GM11168 (cell line): Measurements from ENCODE around the gene NDUFB11.
"Not testable (repeated sequence)": the region's sequence is repeated elsewhere in the genome, so short reads cannot be mapped to it uniquely, and the experiment has no call there.

Experiments
- in situ Hi-C: fragments of 300-500 bp; cut with MboI; formaldehyde crosslinking; loops from one replicate; pipeline ENCODE4 v1.12.0; 2022; ENCODE audit warnings: low sequenced_read_pairs; ENCODE audit not compliant: unreplicated experiment

Gene NDUFB11

DNA sequence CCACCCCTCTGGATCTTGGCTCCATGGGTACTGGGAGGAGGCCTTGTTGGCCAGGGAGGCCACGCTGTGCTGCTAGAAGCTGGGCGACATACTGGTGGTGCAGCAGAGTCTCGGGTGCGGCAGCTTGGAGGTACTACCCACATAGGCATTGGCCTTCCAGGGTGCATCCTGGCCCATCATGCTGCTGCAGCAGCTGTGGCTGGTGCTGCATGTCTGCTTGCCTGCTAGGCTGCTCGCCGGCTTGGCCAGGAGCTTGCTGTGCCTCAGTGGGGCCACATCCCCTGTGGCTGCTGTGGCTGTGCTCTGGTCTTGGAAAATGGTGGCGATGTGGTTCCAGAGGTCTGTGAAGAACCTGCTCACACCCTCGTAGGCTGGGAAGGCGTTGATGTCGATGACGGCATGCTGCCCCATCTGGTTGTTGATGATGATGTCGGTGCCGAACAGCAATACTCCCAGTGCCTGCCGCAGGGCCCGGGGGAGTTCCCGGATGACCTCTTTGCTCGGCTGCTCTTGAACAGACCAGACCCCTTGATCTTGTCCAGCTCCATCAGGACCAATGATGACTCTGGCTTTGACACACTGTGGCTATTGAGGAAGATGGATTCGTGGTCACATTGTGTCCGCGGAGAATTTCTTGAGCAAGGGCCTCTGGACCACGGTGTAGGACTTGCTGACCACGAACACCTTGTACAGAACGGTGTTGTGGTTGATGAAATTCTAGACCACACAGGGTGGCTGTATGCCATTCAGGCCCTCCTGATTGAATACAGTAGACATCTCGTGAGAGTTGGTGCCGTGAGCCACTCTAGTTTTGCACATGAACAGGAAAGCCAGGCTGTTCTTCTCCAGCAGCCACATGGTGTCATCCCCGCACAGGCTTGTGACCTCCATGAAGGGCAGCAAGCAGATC is 12.4 kb upstream of the NDUFB11 start:
- in situ Hi-C loops = no loop called here

DNA sequence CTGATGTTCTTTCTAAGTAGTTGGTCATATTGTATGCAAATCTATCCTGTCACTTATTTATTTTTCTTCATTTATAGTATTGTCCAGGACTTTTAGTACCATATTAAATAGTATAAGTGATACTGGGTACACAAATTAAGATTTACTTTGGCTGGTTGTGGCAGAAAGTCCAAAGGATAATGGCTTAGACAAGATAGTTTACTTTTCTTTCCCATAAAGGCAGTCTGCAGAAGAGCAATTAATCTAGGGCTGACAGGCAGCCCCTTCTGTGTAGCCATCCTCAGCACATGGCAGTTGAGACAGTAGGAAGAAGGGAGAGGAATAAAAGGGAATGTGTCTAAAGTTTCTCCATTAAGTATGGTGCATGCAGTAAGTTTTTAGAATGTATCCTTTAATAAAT is 6.9 kb upstream of the NDUFB11 start:
- in situ Hi-C loops = no loop called here

DNA sequence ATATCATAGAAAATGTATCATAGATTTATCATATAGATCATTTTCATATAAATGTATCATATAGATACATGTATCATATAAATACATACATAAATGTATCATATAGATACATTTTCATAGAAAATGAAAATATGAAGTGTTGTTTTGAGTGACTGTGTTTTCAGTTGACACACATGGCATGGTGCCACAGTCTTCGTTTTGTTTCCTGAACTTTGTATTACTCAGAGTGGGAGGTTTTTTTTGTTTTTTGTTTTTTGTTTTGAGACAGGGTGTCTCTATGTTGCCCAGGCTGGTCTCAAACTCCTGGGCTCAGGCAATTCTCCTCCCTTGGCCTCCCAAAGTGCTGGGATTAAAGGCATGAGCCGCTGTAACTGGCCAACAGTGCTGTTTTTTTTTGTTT is 4.4 kb upstream of the NDUFB11 start:
- in situ Hi-C loops = no loop called here

DNA sequence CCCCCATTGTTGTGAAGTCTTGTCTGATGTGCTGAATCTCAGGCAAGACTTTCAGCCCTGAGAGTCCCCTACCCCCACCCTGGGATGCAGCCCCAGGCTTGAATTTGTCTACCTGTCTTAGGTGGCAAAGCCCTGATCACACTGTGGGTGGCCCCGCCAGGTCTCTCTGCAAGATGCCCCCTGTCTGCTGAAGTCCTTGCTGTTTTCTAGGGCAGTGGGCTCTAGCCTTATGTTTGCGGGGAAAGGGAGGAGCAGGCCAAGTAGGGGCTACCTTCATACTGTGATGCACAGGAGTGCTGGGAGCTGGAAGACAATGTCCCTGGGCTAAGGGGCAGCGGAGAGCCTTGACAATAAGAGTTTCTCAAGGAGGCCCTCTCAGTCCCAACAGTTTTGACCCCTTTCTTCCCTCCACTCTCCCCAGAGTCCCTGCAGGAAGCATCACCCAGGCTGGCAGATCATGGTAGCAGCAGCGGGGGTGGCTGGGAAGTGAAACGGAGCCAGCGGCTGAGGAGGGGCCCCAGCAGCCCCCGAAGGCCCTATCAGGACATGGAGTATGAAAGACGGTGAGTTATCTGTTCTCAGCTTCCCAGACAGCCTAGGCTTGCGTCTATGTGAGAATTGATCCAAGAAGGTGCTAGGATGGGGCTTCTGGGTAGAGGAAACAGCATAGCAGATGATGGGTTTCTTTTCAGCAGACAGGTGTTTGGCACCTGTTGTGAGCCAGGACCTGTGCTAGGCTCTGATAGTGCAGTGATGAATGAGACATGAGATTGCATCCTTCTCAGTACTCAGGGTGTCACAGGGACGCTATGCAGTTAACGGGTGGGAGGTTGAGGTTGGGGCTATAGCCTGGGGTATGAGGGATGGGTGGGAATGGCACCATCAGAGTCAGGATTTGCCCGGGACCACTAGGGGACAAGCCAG is 2.7 kb upstream of the NDUFB11 start:
- in situ Hi-C loops = no loop called here

DNA sequence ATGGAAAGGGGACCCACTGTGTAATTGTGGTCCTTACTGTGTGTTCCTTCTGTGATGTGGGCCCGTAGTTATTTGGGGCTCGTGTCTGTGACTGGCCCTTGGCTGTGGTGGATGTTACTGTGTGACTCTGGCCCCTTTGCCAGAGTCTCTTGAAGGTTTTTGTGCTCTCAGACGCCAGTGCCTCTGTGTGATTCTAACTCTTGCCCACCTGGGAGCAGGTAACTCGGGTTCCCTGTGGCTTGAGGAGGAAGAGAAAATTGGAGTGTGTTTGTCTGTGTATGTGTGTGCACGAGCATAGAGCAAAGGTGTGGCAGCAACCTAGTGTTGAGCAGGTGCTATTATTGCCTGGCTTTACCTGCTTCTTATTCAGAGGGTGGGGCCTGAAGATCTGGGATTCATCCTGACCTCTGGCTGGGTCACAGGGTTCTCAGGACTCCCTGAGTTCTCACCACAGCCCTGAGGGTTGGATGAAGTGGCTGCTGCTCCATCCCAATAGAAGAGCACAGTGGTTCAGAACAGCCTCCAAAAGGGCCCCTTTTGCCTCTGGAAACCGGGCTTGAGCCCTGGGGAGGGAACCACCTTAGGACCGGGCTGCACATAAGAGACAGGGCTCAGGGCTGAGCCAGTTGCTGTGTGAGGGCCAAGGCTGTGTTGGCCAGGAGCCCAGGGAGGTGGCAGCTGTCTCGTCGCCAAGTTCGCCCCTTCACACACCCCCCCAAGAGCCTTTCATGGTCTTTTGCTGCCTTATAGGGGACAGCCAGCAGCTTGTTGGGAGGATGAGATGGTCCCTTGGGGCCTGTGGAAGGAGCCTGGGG is 1.8 kb upstream of the NDUFB11 start:
- in situ Hi-C loops = no loop called here

DNA sequence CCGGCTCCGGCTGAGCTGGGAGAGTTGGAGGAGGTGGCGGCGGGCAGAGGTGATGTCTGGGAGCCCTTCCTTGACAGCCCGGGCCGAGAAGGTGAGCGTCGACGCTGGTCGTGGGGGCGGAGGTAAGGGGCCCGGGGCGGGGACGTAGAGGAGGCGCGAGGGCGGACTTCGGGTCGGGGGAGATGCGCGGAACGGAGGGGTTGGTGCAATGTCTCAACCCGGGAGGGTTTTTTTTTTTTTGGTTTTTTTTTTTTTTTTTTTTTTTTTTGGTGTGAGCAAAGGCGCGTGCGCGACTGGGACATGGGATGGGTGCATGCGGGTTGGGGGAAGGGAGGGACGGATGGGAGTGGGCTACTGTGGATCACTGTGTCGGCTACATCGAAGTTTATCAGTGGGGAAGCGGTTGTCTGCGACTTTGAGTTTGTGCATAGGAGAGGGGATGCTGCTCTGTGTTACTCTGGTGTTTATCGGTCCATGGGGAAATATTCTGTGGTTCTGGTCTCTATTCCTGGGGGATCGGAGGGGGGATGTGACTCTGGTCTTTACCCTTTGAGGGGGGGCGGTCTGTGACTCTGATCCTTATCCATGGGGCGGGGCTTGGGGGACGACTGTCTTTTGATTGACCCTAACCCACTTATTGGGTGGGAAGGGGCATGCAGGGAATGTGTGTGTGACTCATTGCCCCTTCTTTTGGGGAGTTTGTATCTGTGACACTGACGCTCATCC is 1.1 kb upstream of the NDUFB11 start:
- in situ Hi-C loops = no loop called here

DNA sequence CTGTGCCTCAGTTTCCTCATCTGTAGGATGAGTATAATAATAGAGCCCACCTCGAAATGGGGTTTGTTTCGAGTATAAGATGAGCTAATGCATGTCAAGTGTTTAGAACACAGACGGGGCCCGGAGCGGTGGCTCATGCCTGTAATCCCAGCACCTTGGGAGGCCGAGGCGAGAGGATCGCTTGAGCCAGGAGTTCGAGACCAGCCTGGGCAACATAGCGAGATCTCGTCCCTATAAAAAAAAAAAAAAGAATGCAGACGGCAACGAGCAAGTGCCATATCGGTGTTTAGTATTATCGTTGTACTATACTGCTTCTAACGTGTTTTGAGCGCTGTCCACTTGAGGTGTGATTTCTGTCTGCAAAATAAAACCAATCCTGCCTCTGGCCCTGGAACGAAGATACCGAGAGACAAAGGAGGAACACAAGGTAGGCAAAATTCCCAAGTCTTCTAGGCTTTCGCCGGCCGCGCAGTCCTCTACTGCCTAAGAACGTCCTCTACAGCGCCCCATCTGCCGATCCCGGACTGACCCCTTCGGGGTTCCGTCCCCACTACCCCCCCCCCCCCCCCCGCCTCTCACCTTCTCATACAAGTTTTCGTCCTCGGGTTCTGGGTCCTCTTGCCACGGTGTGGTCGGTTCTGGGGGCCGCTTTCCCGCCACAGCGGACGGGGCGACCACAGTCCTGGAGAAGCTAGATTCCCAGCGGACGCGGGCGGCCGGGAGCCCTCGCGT is 442 bp downstream of the NDUFB11 start:
- in situ Hi-C loops = no loop called here

DNA sequence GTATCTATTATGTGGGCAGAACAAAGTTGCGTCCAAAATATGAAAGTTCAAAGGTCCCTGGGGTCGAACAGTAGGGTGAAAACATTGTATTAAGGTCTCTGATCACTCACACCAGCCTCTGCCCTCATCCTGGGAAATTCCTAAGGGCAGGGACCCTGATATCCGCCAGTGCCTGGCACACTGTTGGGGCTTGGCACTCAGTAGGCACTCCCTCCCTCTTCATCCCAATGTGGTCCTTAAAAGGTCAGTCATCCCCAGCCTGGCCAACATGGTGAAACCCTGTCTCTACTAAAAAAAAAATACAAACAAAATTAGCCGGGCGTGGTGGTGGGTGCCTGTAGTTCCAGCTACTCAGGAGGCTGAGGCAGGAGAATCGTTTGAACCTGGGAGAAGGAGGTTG is 6.3 kb downstream of the NDUFB11 start:
- in situ Hi-C loops = no loop called here

DNA sequence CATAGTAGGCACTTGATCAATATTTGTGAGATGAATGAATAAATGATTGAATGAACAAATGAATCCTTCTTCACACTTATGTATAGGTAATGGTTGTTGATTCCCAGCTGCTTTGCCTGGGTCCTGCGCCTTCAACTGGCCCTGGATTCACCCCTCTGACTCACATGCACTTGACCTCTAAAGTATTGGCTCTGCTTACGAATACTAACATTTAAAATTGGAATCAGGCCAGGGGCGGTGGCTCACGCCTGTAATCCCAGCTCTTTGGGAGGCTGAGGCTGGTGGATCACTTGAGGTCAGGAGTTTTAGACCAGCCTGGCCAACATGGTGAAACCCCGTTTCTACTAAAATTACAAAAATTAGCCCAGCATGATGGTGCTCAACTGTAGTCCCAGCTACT is 8.9 kb downstream of the NDUFB11 start:
- in situ Hi-C loops = not testable (repeated sequence)

DNA sequence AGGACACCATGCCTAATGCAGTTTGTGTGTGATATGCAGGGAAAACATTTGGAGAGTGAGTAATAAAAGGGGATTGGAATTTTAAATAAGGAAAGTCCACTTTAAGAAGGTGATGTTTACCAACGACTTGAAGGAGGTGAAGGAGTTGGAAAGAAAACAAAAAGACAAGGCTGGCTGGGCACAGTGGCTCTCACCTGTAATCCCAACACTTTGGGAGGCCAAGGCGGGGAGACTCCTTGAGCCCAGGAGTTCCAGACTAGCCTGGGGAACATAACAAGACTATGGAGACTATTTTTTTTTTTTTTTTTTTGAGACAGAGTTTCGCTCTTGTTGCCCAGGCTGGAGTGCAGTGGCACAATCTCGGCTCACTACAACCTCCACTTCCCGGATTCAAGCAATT is 11.0 kb downstream of the NDUFB11 start:
- in situ Hi-C loops = no loop called here

DNA sequence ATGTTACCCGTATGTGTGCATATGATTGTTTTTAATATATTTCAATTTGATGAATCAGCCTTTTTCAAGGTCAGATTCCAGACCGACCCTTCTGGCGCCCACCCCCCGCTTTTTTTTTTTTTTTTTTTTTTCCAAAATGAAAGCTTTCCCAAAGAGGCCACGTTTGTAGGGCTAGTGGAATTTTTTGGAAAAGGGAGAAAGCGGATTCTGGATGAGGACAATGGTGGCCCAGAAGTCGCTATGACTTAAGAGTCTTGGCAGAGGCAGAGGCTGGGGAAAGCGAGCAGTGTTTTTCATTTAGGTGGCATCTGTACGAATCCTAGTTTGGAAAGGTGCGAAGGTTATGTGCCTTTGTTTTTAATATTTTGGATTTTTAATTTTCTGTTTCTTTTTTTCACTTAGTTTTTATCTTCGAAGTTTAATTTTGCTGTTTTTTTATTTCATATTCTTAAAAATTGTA is 14.6 kb downstream of the NDUFB11 start:
- in situ Hi-C loops = no loop called here

DNA sequence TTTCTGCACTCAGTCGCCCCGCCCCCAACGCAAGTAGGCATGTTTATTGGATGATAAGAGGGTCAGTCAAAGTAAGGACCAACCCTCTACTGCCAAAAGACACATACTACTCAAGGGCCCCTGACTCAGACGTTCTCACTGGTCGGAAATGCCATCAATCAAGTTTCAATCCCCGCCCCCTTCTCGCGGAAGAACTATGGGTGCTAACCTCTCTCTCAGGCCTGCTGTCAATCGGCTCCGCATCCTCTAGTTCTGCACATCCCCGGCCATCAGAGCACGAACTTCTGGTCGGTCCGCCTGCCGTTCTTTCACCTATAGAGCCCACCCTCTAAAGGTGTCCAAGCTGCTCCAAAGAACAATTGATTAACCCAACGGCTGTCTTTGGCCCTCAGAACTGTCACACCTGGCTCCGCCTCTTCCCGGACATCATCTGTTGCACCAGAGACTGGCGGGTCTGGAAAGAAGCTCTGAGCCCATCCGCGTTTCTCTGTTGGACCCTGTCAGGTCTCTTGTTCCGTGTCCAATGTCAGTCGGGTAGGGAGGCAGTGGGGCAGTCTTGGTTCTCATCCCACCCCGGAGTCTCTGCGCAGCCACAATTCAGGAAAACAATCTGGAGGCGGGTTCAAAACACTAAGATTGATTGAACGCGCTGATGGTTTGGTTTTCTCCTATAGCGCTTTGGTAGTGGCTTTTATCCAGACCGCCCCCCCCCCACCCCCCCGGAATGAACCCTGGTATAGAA is 15.2 kb downstream of the NDUFB11 start:
- in situ Hi-C loops = no loop called here

DNA sequence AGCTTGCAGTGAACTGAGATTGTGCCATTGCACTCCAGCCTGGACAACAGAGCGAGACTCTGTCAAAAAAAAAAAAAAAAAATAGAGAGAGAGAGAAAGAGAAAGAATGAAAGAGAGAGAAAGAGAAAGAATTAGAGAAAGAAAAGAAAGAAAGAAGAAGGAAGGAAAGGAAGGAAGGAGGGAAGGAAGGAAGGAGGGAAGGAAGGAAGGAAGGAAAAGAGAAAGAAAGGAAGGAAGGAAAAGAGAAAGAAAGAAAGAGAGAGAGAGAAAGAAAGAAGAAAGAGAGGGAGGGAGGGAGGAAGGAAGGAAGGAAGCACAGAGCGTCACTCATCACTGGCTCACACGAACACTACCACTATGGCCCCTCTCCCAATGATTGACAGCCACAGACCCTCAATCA is 20.0 kb downstream of the NDUFB11 start:
- in situ Hi-C loops = not testable (repeated sequence)

DNA sequence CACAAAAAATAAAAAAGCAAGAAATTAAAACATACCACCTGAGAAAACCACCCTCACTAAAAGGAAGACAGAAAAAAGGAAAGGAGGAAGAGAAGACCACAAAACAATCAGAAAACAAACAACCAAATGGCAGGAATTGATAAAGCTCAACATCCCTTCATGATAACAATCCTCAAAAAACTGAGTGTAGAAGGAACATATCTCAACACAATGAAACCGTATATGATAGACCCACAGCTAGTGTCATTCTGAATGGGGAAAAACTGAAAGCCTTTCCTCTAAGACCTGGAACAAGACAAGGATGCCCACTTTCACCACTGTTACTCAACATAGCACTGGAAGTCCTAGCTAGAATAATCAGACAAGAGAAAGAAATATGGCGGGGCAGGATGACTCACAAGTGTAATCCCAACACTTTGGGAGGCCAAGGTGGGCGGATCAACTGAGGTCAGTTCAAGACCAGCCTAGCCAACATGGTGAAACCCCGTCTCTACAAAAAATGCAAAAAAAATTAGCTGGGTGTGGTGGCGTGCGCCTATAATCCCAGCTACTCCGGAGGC is 27.9 kb downstream of the NDUFB11 start:
- in situ Hi-C loops = not testable (repeated sequence)

DNA sequence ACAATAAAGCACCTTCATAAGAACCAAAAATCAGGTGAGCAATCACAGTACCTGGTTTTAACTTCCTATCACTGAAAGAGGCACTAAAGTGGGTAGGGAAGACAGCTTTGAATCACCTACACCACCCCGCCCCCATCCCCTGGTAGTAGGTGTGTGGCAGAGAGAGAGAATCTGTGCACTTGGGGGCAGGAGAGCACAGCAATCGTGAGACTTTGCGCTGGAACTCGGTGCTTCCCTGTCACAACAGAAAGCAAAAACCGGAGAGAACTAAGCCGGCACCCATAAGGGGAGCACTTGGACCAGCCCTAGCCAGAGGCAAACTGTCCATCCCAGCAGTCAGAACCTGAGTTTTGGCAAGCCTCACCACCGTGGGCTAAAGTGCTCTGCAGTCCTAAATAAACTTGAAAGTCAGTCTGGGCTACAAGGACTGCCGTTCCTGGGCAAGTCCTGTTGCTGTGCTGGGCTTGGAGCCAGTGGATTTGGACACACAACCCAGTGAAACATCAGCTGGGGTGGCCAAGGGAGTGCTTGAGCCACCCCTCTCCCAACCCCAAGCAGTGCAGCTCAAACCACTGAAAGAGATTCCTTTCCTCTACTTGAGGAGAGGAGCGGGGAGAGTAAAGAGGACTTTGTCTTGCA is 32.1 kb downstream of the NDUFB11 start:
- in situ Hi-C loops = no loop called here

DNA sequence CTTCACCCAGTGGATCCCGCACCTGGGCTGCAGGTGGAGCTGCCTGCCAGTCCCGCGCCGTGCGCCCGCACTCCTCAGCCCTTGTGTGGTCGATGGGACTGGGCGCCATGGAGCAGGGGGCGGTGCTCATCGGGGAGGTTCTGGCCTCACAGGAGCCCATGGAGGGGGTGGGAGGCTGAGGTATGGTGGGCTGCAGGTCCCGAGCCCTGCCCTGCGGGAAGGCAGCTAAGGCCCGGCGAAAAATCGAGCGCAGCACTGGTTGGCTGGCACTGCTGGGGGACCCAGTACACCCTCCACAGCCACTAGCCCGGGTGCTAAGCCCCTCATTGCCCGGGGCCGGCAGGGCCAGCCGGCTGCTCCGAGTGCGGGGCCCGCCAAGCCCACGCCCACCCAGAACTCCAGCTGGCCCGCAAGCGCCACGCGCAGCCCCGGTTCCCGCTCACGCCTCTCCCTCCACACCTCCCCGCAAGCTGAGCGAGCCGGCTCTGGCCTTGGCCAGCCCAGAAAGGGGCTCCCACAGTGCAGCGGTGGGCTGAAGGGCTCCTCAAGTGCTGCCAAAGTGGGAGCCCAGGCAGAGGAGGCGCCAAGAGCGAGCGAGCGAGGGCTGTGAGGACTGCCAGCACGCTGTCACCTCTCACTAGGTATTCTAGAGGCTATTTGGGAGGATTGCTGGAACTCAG is 33.4 kb downstream of the NDUFB11 start:
- in situ Hi-C loops = not testable (repeated sequence)

DNA sequence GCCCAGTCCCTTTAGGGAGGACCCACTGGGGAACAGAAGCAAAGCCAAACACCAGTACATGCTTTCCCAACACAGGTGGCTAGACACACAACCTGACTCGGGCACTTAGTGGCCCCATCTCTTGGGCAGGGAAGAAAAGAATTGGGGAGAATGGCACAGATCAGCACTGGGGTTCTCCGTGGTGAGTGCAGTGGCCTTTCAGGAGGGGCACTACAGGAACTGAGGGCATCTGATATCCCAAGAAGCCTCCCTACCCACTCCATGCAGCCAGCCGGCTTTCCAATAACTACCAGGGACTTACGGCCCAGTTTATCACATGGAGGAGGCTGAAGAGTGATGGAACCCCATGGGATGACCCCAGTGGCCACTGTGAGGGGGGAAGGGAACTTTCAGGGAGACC is 43.3 kb downstream of the NDUFB11 start:
- in situ Hi-C loops = no loop called here
